Measurements from ENCODE around the gene CDH1. TPM values are rescaled to one million over a fixed set of nuclear protein-coding genes. Genes with fewer than 3 reads are reported as not detected.

The CDH1 gene
- total RNA-seq, 1 experiment from 2014 or later, result 65.8 TPM

DNA sequence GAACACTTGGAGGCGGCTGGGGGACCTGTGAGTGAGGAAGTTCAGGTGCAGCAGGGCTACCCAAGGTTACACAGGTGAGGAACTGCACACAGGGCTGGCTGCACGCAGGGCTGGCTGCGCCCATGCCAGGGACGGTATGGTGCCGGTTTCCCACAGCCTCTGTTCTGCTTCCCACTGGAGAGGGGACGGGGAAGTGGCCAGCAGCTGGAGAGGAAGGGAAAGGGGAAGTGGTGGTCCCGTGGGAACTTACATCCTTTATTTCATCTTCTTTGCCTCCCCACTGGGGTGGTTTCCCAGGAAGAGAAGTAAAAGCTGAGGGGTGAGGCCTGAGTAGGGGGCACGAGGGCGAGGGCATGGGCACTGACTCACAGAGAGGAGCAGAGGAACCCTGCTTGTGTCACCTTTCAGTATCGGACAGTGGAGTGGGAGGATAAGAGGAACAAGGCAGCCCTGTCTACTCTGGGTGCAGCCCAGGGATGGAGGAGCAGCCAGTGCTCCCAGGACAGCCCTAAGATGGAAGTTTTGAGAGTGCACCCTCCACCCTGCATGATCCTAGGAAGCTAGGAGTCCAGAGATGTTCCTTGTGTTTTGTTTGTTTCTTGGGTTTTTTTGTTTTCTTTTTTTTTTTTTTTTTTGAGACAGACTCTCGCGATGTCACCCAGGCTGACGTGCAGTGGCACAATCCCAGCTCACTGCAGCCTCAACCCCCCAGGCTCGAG, 25.5 kb upstream of the CDH1 start:
- H3K4me3 ChIP-seq (ENCODE audit: low read depth in 2 of 2, low read length in 2 of 2), result no peak overlapping the region
- H3K9me3 ChIP-seq (ENCODE audit: control insufficient read depth, insufficient read depth, low read depth, low read length), result no peaks in the 10 kb centered on the region
- no peak overlapping the region for H3K27ac ChIP-seq (ENCODE audit: low read length)
- intact Hi-C loops (cut with micrococcal nuclease; ENCODE audit: unreplicated experiment) (no loop called here), in situ Hi-C loops (cut with HindIII; ENCODE audit: low pct_unique_long_range_greater_than_20kb, low sequenced_read_pairs) (no loop called here)
- ChIA-PET CTCF (interaction anchor here (0.6 kb wide), 1 partner anchor 135 kb away, joined by 4 read pairs; no protein-coding TSS in a partner anchor), POLR2A (interaction anchor here (0.6 kb wide), 2 partner anchors 11 to 91 kb away, joined by 3 to 9 read pairs; no protein-coding TSS in a partner anchor)
- no peaks in the 10 kb centered on the region for H3K27me3 ChIP-seq (ENCODE audit: control insufficient read depth, insufficient read depth, low read length)
- DNase-seq (ENCODE audit: low read depth, low spot score) (no peak), ATAC-seq (peak; percentile 42; the same call in 1 of the 2 replicates)
- no TSS peak for BruUV-seq (replicated peaks)
- TF ChIP-seq POLR2AphosphoS5 (IDR thresholded peaks at IDR 0.05; ENCODE audit: low read depth, low read length) (no peak), TCF7L2 (IDR thresholded peaks at IDR 0.05; ENCODE audit: low read depth, low read length) (no peak), REST (IDR thresholded peaks at IDR 0.05; ENCODE audit: insufficient read depth in 1 of 2, low read depth in 2 of 2, low read length in 1 of 2) (no peak), SIN3A (IDR thresholded peaks at IDR 0.05; ENCODE audit: borderline replicate concordance, insufficient read depth, low read depth, low read length) (no peak)
- TF ChIP-seq, protein P1, sequence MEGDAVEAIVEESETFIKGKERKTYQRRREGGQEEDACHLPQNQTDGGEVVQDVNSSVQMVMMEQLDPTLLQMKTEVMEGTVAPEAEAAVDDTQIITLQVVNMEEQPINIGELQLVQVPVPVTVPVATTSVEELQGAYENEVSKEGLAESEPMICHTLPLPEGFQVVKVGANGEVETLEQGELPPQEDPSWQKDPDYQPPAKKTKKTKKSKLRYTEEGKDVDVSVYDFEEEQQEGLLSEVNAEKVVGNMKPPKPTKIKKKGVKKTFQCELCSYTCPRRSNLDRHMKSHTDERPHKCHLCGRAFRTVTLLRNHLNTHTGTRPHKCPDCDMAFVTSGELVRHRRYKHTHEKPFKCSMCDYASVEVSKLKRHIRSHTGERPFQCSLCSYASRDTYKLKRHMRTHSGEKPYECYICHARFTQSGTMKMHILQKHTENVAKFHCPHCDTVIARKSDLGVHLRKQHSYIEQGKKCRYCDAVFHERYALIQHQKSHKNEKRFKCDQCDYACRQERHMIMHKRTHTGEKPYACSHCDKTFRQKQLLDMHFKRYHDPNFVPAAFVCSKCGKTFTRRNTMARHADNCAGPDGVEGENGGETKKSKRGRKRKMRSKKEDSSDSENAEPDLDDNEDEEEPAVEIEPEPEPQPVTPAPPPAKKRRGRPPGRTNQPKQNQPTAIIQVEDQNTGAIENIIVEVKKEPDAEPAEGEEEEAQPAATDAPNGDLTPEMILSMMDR (IDR thresholded peaks at IDR 0.05), result no peak
- no peaks in the 10 kb centered on the region for H3K36me3 ChIP-seq (ENCODE audit: control insufficient read depth, insufficient read depth, low read length)
- peaks cover 11% of the 10 kb centered on the region for H3K4me1 ChIP-seq (ENCODE audit: control insufficient read depth, insufficient read depth, low read length)

DNA sequence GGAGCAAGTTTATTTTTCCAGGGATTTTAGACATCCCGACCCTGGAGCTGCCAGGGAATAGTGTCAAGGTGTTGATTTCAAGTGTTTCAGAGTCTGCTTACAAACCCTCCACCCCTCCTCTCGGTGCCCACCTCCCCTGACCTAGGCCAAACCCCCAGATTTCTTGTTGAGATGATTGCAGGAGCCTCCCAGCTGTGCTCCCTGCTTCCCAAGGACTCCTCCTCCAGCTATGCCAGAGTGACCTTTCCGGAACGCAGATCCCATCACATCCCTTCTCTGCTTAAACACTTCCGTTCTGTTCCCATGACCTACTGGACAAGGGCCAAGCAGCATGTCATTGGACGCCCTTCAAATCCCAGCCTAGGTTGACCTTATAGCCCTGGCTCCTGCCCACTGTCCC, 23.7 kb upstream of the CDH1 start:
- Histone ChIP-seq H3K27me3 (ENCODE audit: control insufficient read depth, insufficient read depth, low read length) (no peaks in the 10 kb centered on the region), H3K4me3 (ENCODE audit: low read depth in 2 of 2, low read length in 2 of 2) (no peak overlapping the region), H3K9me3 (ENCODE audit: control insufficient read depth, insufficient read depth, low read depth, low read length) (no peaks in the 10 kb centered on the region), H3K27ac (ENCODE audit: low read length) (no peak overlapping the region), H3K4me1 (ENCODE audit: control insufficient read depth, insufficient read depth, low read length) (0 out of 2 replicates have a peak, but pooled peaks cover 6% of the 10 kb centered on the region), H3K36me3 (ENCODE audit: control insufficient read depth, insufficient read depth, low read length) (no peaks in the 10 kb centered on the region)
- in situ Hi-C loops (cut with HindIII; ENCODE audit: low pct_unique_long_range_greater_than_20kb, low sequenced_read_pairs), result no loop called here
- DNase-seq (ENCODE audit: low read depth, low spot score) (no peak), ATAC-seq (no peak)
- BruUV-seq (replicated peaks), result no TSS peak
- intact Hi-C loops (cut with micrococcal nuclease; ENCODE audit: unreplicated experiment), result no loop called here
- no peak for TF ChIP-seq REST (IDR thresholded peaks at IDR 0.05; ENCODE audit: insufficient read depth in 1 of 2, low read depth in 2 of 2, low read length in 1 of 2)
- ChIA-PET CTCF (no interaction called here), POLR2A (no interaction called here)

All from Panc1 (cell line).